ENCODE data around the gene PIP5KL1.

The PIP5KL1 gene

GRCh38 chr9:127960410-127961154 lies 30.0 kb upstream of the PIP5KL1 start:
- no peak overlapping the region for H3K4me2 ChIP-seq (ENCODE audit: low read length)
- H3K36me3 ChIP-seq (ENCODE audit: insufficient read depth, low read length) = peaks cover 25% of the 10 kb centered on the region
- H4K20me1 ChIP-seq (ENCODE audit: insufficient read depth, low read length) = no peaks in the 10 kb centered on the region
- H3F3A ChIP-seq (ENCODE audit: insufficient read depth, low read length) = no peaks in the 10 kb centered on the region
- H3K9me3 ChIP-seq (ENCODE audit: low read length) = no peaks in the 10 kb centered on the region
- H3K4me1 ChIP-seq (ENCODE audit: insufficient read depth, low read length, severe bottlenecking) = peaks cover 33% of the 10 kb centered on the region
- H3K9me2 ChIP-seq (ENCODE audit: low read depth, low read length) = no peaks in the 10 kb centered on the region
- TF ChIP-seq CTCF (IDR thresholded peaks at IDR 0.05; ENCODE audit: low read length) = no peak
- TF ChIP-seq EZH2 (IDR thresholded peaks at IDR 0.05; ENCODE audit: borderline replicate concordance, low read length) = no peak
- H2AFZ ChIP-seq (ENCODE audit: low read length) = no peak overlapping the region
- no peaks in the 10 kb centered on the region for H3K27me3 ChIP-seq (ENCODE audit: insufficient read depth, low read length)
- H3K79me2 ChIP-seq (ENCODE audit: insufficient read depth, low read length) = peaks cover 71% of the 10 kb centered on the region
- H3K27ac ChIP-seq (ENCODE audit: low read depth, low read length, poor library complexity, severe bottlenecking) = peak overlapping the region; percentile 26
- H3K9ac ChIP-seq (ENCODE audit: low read length) = no peak overlapping the region
- H3K4me3 ChIP-seq (ENCODE audit: low read depth, low read length, poor library complexity, severe bottlenecking) = no peak overlapping the region

DNA sequence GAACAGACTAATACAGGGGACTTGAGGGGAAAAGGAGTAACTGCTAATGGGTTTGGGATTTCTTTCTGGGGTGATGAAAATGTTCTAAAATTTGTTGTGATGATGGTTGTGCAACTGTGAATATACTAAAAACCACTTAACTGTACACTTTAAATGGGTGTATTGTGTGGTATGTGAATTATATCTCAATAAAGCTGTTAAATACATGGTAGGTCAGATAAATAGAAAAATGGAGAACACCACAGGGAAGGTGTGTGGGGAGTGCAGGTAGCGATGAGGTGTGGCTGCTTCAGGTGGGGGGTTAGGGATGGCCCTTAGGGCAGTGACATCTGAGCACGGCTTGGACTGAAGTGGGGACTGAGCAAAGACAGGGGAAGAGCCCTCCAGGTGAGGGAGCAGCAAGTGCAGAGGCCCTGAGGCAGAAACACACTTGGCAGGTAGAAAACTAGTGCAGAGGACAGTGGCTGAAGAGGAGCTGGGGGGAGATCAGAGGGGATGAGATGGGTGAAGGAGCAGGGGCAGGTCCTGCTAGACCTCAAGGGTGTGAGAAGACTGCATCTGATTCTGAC lies 29.3 kb upstream of the PIP5KL1 start:
- Histone ChIP-seq H3K9me3 (ENCODE audit: low read length) (no peaks in the 10 kb centered on the region), H3K4me1 (ENCODE audit: insufficient read depth, low read length, severe bottlenecking) (peaks cover 33% of the 10 kb centered on the region), H4K20me1 (ENCODE audit: insufficient read depth, low read length) (no peaks in the 10 kb centered on the region), H3K9me2 (ENCODE audit: low read depth, low read length) (no peaks in the 10 kb centered on the region), H3K4me2 (ENCODE audit: low read length) (no peak overlapping the region), H3F3A (ENCODE audit: insufficient read depth, low read length) (no peaks in the 10 kb centered on the region), H3K79me2 (ENCODE audit: insufficient read depth, low read length) (peaks cover 66% of the 10 kb centered on the region), H3K27me3 (ENCODE audit: insufficient read depth, low read length) (no peaks in the 10 kb centered on the region), H3K27ac (ENCODE audit: low read depth, low read length, poor library complexity, severe bottlenecking) (peak overlapping the region; percentile 26), H3K4me3 (ENCODE audit: low read depth, low read length, poor library complexity, severe bottlenecking) (no peak overlapping the region), H3K9ac (ENCODE audit: low read length) (no peak overlapping the region), H2AFZ (ENCODE audit: low read length) (no peak overlapping the region), H3K36me3 (ENCODE audit: insufficient read depth, low read length) (peaks cover 25% of the 10 kb centered on the region)
- no peak for TF ChIP-seq EZH2 (IDR thresholded peaks at IDR 0.05; ENCODE audit: borderline replicate concordance, low read length)

DNA sequence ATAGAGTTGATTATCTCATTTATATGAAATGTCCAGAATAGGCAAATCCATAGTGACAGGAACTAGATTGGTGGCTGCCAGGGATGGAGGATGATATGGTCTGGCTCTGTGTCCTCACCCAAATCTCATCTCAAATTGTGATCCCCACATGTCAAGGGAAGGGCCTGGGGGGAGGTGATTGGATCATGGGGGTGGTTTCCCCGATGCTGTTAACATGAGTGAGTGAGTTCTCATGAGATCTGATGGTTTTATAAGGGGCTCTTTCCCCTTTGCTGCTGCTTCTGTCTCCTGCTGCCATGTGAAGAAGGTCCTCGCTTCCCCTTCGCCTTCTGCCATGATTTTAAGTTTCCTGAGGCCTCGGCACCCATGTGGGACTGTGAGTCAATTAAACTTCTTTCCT lies 28.8 kb upstream of the PIP5KL1 start:
- TF ChIP-seq CTCF (IDR thresholded peaks at IDR 0.05; ENCODE audit: low read length) (no peak), EZH2 (IDR thresholded peaks at IDR 0.05; ENCODE audit: borderline replicate concordance, low read length) (no peak)
- no peak overlapping the region for H2AFZ ChIP-seq (ENCODE audit: low read length)
- peaks cover 67% of the 10 kb centered on the region for H3K79me2 ChIP-seq (ENCODE audit: insufficient read depth, low read length)
- no peaks in the 10 kb centered on the region for H4K20me1 ChIP-seq (ENCODE audit: insufficient read depth, low read length)
- no peaks in the 10 kb centered on the region for H3K27me3 ChIP-seq (ENCODE audit: insufficient read depth, low read length)
- H3K27ac ChIP-seq (ENCODE audit: low read depth, low read length, poor library complexity, severe bottlenecking) = no peak overlapping the region
- no peaks in the 10 kb centered on the region for H3K9me2 ChIP-seq (ENCODE audit: low read depth, low read length)
- no peaks in the 10 kb centered on the region for H3K9me3 ChIP-seq (ENCODE audit: low read length)
- no peak overlapping the region for H3K4me2 ChIP-seq (ENCODE audit: low read length)
- no peak overlapping the region for H3K4me3 ChIP-seq (ENCODE audit: low read depth, low read length, poor library complexity, severe bottlenecking)
- peaks cover 25% of the 10 kb centered on the region for H3K36me3 ChIP-seq (ENCODE audit: insufficient read depth, low read length)
- H3K4me1 ChIP-seq (ENCODE audit: insufficient read depth, low read length, severe bottlenecking) = peaks cover 34% of the 10 kb centered on the region
- H3F3A ChIP-seq (ENCODE audit: insufficient read depth, low read length) = no peaks in the 10 kb centered on the region
- H3K9ac ChIP-seq (ENCODE audit: low read length) = no peak overlapping the region
